ENCODE results near the gene DMTF1. TPM values are rescaled to one million over a fixed set of nuclear protein-coding genes. Genes with fewer than 3 reads are reported as not detected.

Gene DMTF1
- total and polyA plus RNA-seq, 9 of the 15 experiments (the other 6 are each of a cell fraction or from before 2014, with no cell fraction given): 25.7 to 208 (median 74.7) TPM

DNA sequence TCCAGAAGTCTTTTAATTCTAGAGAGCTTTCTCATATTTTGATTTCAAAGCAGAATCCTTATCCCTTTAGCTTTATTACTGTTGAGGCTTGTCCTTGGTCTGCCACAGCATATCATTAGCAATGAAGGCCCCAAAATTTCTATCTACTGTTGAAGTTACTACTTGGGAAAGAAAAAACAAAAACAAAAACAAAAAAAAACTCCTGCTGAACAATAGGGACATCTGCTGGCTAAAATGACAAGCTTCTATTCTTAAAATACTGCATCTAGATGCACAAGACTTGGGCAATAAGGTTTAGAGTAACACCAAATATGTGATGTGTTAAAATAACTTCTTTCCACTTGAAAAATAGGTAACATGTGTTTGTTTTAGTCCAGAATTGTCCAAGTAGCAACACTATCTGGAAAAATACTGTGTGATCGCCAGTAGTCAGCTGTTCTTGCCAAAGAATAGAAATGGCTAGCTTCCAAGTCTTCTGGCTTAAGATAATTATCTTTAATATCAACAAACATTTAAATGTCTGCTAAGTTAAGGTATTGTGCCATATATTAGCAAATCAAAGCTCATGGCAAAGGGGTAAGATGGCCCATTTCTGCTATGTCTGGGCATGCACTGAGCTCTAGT is 3.8 kb upstream of the DMTF1 start (continued):
- TF ChIP-seq, protein P1, sequence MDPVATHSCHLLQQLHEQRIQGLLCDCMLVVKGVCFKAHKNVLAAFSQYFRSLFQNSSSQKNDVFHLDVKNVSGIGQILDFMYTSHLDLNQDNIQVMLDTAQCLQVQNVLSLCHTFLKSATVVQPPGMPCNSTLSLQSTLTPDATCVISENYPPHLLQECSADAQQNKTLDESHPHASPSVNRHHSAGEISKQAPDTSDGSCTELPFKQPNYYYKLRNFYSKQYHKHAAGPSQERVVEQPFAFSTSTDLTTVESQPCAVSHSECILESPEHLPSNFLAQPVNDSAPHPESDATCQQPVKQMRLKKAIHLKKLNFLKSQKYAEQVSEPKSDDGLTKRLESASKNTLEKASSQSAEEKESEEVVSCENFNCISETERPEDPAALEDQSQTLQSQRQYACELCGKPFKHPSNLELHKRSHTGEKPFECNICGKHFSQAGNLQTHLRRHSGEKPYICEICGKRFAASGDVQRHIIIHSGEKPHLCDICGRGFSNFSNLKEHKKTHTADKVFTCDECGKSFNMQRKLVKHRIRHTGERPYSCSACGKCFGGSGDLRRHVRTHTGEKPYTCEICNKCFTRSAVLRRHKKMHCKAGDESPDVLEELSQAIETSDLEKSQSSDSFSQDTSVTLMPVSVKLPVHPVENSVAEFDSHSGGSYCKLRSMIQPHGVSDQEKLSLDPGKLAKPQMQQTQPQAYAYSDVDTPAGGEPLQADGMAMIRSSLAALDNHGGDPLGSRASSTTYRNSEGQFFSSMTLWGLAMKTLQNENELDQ (CRISPR knock-in tag; IDR thresholded peaks at IDR 0.05; ENCODE audit: borderline replicate concordance): no peak
- TF ChIP-seq, protein P2, sequence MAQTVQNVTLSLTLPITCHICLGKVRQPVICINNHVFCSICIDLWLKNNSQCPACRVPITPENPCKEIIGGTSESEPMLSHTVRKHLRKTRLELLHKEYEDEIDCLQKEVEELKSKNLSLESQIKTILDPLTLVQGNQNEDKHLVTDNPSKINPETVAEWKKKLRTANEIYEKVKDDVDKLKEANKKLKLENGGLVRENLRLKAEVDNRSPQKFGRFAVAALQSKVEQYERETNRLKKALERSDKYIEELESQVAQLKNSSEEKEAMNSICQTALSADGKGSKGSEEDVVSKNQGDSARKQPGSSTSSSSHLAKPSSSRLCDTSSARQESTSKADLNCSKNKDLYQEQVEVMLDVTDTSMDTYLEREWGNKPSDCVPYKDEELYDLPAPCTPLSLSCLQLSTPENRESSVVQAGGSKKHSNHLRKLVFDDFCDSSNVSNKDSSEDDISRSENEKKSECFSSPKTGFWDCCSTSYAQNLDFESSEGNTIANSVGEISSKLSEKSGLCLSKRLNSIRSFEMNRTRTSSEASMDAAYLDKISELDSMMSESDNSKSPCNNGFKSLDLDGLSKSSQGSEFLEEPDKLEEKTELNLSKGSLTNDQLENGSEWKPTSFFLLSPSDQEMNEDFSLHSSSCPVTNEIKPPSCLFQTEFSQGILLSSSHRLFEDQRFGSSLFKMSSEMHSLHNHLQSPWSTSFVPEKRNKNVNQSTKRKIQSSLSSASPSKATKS (CRISPR knock-in tag; IDR thresholded peaks at IDR 0.05): no peak
- TF ChIP-seq SMC3 (conservative IDR thresholded peaks at IDR 0.05; ENCODE audit: insufficient read depth, low read depth, low read length): peak; percentile 81
- no peak for TF ChIP-seq CSDE1 (IDR thresholded peaks at IDR 0.05)
- TF ChIP-seq, protein P3, sequence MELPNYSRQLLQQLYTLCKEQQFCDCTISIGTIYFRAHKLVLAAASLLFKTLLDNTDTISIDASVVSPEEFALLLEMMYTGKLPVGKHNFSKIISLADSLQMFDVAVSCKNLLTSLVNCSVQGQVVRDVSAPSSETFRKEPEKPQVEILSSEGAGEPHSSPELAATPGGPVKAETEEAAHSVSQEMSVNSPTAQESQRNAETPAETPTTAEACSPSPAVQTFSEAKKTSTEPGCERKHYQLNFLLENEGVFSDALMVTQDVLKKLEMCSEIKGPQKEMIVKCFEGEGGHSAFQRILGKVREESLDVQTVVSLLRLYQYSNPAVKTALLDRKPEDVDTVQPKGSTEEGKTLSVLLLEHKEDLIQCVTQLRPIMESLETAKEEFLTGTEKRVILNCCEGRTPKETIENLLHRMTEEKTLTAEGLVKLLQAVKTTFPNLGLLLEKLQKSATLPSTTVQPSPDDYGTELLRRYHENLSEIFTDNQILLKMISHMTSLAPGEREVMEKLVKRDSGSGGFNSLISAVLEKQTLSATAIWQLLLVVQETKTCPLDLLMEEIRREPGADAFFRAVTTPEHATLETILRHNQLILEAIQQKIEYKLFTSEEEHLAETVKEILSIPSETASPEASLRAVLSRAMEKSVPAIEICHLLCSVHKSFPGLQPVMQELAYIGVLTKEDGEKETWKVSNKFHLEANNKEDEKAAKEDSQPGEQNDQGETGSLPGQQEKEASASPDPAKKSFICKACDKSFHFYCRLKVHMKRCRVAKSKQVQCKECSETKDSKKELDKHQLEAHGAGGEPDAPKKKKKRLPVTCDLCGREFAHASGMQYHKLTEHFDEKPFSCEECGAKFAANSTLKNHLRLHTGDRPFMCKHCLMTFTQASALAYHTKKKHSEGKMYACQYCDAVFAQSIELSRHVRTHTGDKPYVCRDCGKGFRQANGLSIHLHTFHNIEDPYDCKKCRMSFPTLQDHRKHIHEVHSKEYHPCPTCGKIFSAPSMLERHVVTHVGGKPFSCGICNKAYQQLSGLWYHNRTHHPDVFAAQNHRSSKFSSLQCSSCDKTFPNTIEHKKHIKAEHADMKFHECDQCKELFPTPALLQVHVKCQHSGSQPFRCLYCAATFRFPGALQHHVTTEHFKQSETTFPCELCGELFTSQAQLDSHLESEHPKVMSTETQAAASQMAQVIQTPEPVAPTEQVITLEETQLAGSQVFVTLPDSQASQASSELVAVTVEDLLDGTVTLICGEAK (IDR thresholded peaks at IDR 0.05): no peak
- TF ChIP-seq, protein P3 (CRISPR knock-in tag; IDR thresholded peaks at IDR 0.05): no peak
- no peak for TF ChIP-seq POLR3A (IDR thresholded peaks at IDR 0.05; ENCODE audit: borderline replicate concordance, extremely low read depth, insufficient read depth, insufficient read length)
- TF ChIP-seq, protein P4, sequence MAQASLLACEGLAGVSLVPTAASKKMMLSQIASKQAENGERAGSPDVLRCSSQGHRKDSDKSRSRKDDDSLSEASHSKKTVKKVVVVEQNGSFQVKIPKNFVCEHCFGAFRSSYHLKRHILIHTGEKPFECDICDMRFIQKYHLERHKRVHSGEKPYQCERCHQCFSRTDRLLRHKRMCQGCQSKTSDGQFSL (CRISPR knock-in tag; IDR thresholded peaks at IDR 0.05): no peak
- TF ChIP-seq, protein P4 (tag; IDR thresholded peaks at IDR 0.05): no peak
- TF ChIP-seq SMARCB1 (IDR thresholded peaks at IDR 0.05; ENCODE audit: insufficient read length, low read depth): no peak
- TF ChIP-seq ZNF24 (IDR thresholded peaks at IDR 0.05): no peak
- TF ChIP-seq BACH1 (tag; IDR thresholded peaks at IDR 0.05): no peak
- TF ChIP-seq ZFP1 (CRISPR knock-in tag; IDR thresholded peaks at IDR 0.05): no peak

Measured in K562 (cell line).